PC-3 (cell line): ENCODE results near the gene RBPJ. TPM values are rescaled to one million over a fixed set of nuclear protein-coding genes. Genes with fewer than 3 reads are reported as not detected.

Experiments
- ATAC-seq: fragments of 200-7000 bp; cut with Tn5 transposase; 2 replicates; pipeline ENCODE4 v1.9.1; 2020; ENCODE audit warnings: mild to moderate bottlenecking, moderate library complexity
- BruUV-seq: library from RNA; stranded (reverse); fragments of 400-500 nt; replicated peaks from 2 replicates; lab custom pipeline; 2021; lab: Mats Ljungman, UMichigan
- CTCF ChIA-PET: fragments of 300-600 bp; sonication (Branson Sonifier 250); formaldehyde crosslinking; loops from one replicate; lab custom pipeline; 2022; ENCODE audit warnings: antibody characterized with exemption; lab: Charles Lee
- POLR2A ChIA-PET: fragments of 300-600 bp; sonication (Branson Sonifier 250); formaldehyde crosslinking; loops from one replicate; lab custom pipeline; 2022; ENCODE audit warnings: antibody characterized with exemption; ENCODE audit not compliant: unreplicated experiment; lab: Charles Lee
- DNase-seq: peaks from one replicate; pipeline ENCODE4 v3.0.0-alpha.2; 2015
- H2AFZ ChIP-seq: fragments of 300-600 bp; sonication (generic); 2 replicates; pipeline ENCODE4 v1.6.0; 2016; ENCODE audit warnings: antibody characterized with exemption, low read length
- H3F3A ChIP-seq: fragments of 300-600 bp; sonication (generic); one replicate; pipeline ENCODE4 v1.6.0; 2017; ENCODE audit warnings: antibody characterized with exemption, low read length, control low read depth, mild to moderate bottlenecking; ENCODE audit not compliant: unreplicated experiment
- H3K27ac ChIP-seq: fragments of 300-600 bp; sonication (generic); 2 replicates; pipeline ENCODE4 v1.5.1; 2016; ENCODE audit warnings: mild to moderate bottlenecking, low read length
- H3K27me3 ChIP-seq: fragments of 300-600 bp; sonication (generic); 2 replicates; pipeline ENCODE4 v1.6.1; 2016; ENCODE audit warnings: low read length, mixed read lengths
- H3K36me3 ChIP-seq: fragments of 300-600 bp; sonication (generic); 2 replicates; pipeline ENCODE4 v1.6.1; 2016; ENCODE audit warnings: low read depth, mixed run types, low read length, mixed read lengths
- H3K4me1 ChIP-seq: fragments of 300-600 bp; sonication (generic); 2 replicates; pipeline ENCODE4 v1.5.1; 2016; ENCODE audit warnings: low read length; ENCODE audit not compliant: insufficient read depth
- H3K4me2 ChIP-seq: fragments of 300-600 bp; sonication (generic); 2 replicates; pipeline ENCODE4 v1.6.0; 2016; ENCODE audit warnings: low read length
- H3K4me3 ChIP-seq: fragments of 300-600 bp; sonication (generic); 2 replicates; pipeline ENCODE4 v1.5.1; 2016; ENCODE audit warnings: mild to moderate bottlenecking, low read length, mixed read lengths
- H3K79me2 ChIP-seq: fragments of 300-600 bp; sonication (generic); 2 replicates; pipeline ENCODE4 v1.6.1; 2017; ENCODE audit warnings: low read length, mixed read lengths
- H3K9ac ChIP-seq: fragments of 300-600 bp; sonication (generic); 2 replicates; pipeline ENCODE4 v1.6.0; 2016; ENCODE audit warnings: mild to moderate bottlenecking, low read length
- H3K9me2 ChIP-seq: fragments of 300-600 bp; sonication (generic); replicated peaks from 2 replicates; pipeline ENCODE4 v1.6.1; 2016; ENCODE audit warnings: mixed run types, low read length, mixed read lengths
- H3K9me3 ChIP-seq: fragments of 300-600 bp; sonication (generic); 2 replicates; pipeline ENCODE4 v1.6.1; 2016; ENCODE audit warnings: low read length, mixed read lengths
- H4K20me1 ChIP-seq: fragments of 300-600 bp; sonication (generic); 2 replicates; pipeline ENCODE4 v1.6.1; 2016; ENCODE audit warnings: low read length, mixed read lengths
- CTCF ChIP-seq: fragments of 300-600 bp; sonication (generic); conservative IDR thresholded peaks from 2 replicates; pipeline ENCODE4 v1.5.1; 2017; ENCODE audit warnings: antibody characterized with exemption, low read depth, mild to moderate bottlenecking, low read length
- EZH2 ChIP-seq: fragments of 300-600 bp; sonication (generic); IDR thresholded peaks from one replicate; pipeline ENCODE4 v1.6.1; 2017; ENCODE audit warnings: antibody characterized with exemption, mild to moderate bottlenecking, low read length; ENCODE audit not compliant: unreplicated experiment
- EZH2phosphoT487 ChIP-seq: fragments of 300-600 bp; sonication (generic); IDR thresholded peaks from 2 replicates; pipeline ENCODE4 v1.6.1; 2018; ENCODE audit warnings: mild to moderate bottlenecking, antibody characterized with exemption, low read length, borderline replicate concordance
- intact Hi-C: fragments of 100-400 bp; cut with micrococcal nuclease; formaldehyde crosslinking; loops from 2 replicates; pipeline ENCODE4 v1.9.0; 2023
- total RNA-seq: library from RNA; depleted of rRNA; stranded (reverse); fragments of >200 nt; gene quantifications from 2 replicates; pipeline ENCODE4 v1.2.3, GENCODE V29; 2014

RBPJ gene
- total RNA-seq, 1 experiment from 2014 or later = 39.1 TPM

GRCh38 chr4:26412381-26413372 is 91.9 kb downstream of the RBPJ start:
- BruUV-seq = no TSS peak
- Histone ChIP-seq H3K27me3 (no peaks in the 10 kb centered on the region), H3K4me2 (no peak overlapping the region), H3K36me3 (peaks cover 5% of the 10 kb centered on the region), H4K20me1 (no peaks in the 10 kb centered on the region), H3K27ac (no peak overlapping the region), H3K4me3 (no peak overlapping the region), H3K9ac (no peak overlapping the region), H3F3A (no peaks in the 10 kb centered on the region), H3K79me2 (no peaks in the 10 kb centered on the region), H3K4me1 (0 out of 2 replicates have a peak, but pooled peaks cover 4% of the 10 kb centered on the region), H3K9me2 (no peaks in the 10 kb centered on the region), H2AFZ (no peak overlapping the region), H3K9me3 (no peaks in the 10 kb centered on the region)
- no peak; the same call in 1 of the 2 replicates for ATAC-seq
- TF ChIP-seq EZH2phosphoT487 = no peak
- TF ChIP-seq CTCF = no peak
- no peak for TF ChIP-seq EZH2
- intact Hi-C loops = loop anchor here (5.0 kb wide), 1 partner anchor 335 kb away; no protein-coding TSS in a partner anchor
- ChIA-PET CTCF (interaction anchor here (0.7 kb wide), 1 partner anchor 374 kb away, joined by 3 read pairs; no protein-coding TSS in a partner anchor), POLR2A (no interaction called here)
- DNase-seq = no peak

GRCh38 chr4:26413582-26413981 is 92.8 kb downstream of the RBPJ start:
- Histone ChIP-seq H3K79me2 (no peaks in the 10 kb centered on the region), H3K27ac (no peak overlapping the region), H3K9ac (no peak overlapping the region), H3K9me2 (no peaks in the 10 kb centered on the region), H2AFZ (no peak overlapping the region), H3K27me3 (no peaks in the 10 kb centered on the region), H3K4me1 (peaks cover 13% of the 10 kb centered on the region; the same call in 1 of the 2 replicates), H3K4me2 (no peak overlapping the region), H3F3A (no peaks in the 10 kb centered on the region), H4K20me1 (no peaks in the 10 kb centered on the region), H3K9me3 (no peaks in the 10 kb centered on the region), H3K4me3 (no peak overlapping the region), H3K36me3 (peaks cover 5% of the 10 kb centered on the region)
- intact Hi-C loops = loop anchor here (5.0 kb wide), 1 partner anchor 336 kb away; no protein-coding TSS in a partner anchor
- no TSS peak for BruUV-seq
- POLR2A ChIA-PET = no interaction called here
- CTCF ChIA-PET = no interaction called here
- TF ChIP-seq EZH2 (no peak), CTCF (no peak), EZH2phosphoT487 (no peak)
- DNase-seq (no peak), ATAC-seq (no peak)
